HUDEP-2 (cell line): Measurements from ENCODE around the gene HS2ST1.

Experiments
- DNase-seq, 76 experiments: peaks; one replicate each; lab custom pipeline; 2025; ENCODE audit not compliant: unreplicated experiment in 76 of 76; lab: John Stamatoyannopoulos, UW

Gene HS2ST1

DNA sequence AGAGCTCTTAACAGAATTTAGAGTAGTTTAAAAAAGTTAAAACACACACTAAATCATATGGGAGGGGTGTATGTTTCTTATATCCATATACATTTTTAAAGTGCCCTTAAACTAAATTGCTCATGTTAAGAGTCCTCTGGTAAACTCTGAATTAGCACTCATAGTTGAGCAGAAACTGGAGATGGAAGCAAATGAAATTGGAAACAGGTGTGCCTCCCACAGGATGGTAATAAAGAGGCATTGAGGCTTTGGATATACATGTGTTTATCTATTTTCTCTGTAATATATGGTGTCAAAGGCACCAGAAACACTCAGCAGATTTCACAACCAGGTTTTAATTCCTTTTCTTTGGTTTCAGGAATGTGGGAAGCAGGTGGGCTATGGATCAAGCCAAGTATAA, 188.6 kb downstream of the HS2ST1 start:
- DNase-seq, result no peak

DNA sequence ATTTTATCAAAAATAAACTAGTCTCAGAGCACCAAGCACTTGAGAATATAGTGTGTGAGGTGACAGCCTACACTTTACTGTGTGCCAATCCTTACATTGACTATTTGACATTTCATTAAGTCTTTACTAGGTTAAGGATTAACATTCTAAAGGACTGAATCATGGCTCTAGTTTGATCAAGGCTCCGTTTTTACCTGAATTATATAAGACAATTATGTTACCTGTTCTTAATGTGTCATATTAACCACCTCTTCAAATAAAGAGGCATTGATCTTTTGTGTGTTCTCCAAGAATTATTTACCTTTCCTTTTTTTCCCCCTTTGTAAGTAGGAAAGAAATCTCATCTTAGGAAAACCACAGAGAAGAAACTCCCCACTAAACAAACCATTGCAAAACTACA, 189.7 kb downstream of the HS2ST1 start:
- DNase-seq, result no peak

DNA sequence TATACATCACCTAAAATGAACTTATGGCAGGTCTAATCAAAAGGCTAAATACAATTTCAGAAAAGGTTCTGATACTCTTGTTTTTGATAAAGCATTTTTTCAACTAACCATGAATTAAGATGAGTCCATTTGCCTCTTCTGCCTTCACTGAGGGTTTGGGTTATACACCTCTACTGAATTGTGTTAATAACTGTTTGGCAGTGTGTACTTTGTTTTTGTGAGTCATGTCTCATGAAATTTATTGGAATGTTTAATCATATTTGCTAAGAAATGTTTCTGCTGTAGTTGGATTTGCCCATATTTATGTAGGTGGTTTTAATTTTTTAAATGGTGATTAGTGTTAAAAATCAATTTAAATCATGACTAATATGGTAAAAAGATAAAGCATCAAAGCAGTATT, 190.5 kb downstream of the HS2ST1 start:
- no peak for DNase-seq

DNA sequence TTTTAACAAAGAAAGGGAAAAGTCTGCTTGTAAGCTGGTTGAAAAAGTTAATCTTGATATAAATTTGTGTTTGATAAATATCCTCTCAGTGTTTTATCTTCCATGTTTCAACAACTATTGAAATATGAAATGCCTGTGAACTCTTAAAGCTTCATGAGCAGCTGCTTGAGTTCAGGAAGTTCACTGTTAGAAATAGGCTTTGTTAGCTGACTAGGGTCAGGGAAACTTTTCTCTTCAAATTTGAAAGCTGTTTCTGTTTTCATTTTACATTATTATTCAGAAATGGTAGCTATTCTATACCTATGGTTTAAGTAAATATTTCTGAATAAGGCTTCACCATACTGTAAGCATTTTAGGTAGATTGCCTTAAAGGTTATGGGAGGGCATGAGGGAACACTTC, 191.7 kb downstream of the HS2ST1 start:
- DNase-seq, result no peak

DNA sequence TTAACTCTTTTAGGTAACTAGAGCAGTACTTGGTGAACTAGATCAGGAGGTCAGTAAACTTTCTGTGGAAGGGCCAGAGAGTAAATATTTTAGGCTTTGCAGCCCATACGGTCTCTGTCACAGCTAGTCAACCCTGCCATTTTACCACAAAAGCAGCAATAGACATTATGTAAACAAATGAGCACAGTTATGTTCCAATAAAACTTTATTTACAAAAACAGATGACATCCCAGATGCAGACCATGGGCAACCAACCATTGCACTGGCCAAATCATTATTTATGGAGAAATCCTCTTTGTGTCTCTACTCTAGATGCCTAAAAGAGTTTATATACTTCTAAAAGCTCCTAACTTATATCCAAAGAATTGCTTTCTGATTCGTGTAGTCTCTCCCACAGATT, 192.4 kb downstream of the HS2ST1 start:
- DNase-seq, result no peak

GRCh38 chr1:87108228-87108627, 193.8 kb downstream of the HS2ST1 start:
- no peak for DNase-seq

- no peak for DNase-seq
Measured at GRCh38 chr1:87108814-87109411, 194.5 kb downstream of the HS2ST1 start.

- no peak for DNase-seq
Measured at GRCh38 chr1:87111659-87112371, 197.4 kb downstream of the HS2ST1 start.

DNA sequence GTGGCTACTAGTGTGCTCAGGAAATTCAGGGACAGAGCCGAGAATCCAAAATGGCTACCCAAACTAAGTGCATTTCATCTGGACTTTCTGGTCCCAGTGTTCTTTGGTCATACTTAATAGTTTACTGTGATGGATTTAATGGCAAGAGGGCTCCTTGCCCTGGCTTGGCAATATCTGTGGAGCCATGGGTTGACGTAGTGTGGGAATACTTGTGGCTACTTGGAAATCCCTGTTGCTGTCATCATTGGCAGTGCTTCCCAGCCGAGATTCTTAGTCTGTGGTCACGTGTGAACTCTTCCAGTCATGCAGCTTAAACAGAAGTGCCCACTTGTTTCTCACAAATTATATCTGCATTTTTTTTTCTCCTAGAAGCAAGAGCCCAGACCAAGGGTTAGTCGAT, 198.9 kb downstream of the HS2ST1 start:
- DNase-seq, result no peak

GRCh38 chr1:87115317-87115890, 201.0 kb downstream of the HS2ST1 start:
- DNase-seq, result no peak

- DNase-seq, result peak in 2 of 76 experiments; percentile 18 to 22
Measured at GRCh38 chr1:87115891-87116290, 201.5 kb downstream of the HS2ST1 start.

DNA sequence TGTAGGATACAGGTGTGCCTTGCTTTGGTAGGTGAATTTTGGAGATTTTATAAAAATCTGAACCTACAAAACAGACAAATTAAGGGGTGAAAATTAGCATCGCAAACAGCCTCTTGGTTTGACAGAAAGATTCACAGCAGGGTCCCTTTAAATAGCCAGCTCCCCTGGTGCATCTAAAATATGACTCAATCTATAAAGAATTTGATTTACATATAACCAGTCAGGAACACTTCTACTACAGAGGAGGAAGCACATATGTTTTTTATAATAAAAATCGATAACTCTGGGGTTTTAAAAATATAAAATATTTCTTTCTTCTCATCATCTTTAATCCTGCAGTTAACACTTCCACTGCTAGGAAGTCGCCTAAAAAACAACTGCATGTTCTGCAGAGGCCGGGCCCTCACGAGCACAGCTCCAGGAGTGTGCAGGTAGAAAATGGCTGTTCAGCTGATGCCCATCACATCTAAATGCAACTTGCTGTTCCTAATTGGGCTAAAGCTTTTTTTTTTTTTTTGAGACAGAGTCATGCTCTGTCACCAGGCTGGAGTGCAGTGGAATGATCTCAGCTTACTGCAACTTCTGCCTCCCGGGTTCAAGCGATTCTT, 203.4 kb downstream of the HS2ST1 start:
- DNase-seq, result no peak

GRCh38 chr1:87119541-87120140, 205.2 kb downstream of the HS2ST1 start:
- no peak for DNase-seq

- DNase-seq, result peak in 3 of 76 experiments; percentile 15 to 21 (median 20)
Measured at GRCh38 chr1:87120779-87121178, 206.3 kb downstream of the HS2ST1 start.

DNA sequence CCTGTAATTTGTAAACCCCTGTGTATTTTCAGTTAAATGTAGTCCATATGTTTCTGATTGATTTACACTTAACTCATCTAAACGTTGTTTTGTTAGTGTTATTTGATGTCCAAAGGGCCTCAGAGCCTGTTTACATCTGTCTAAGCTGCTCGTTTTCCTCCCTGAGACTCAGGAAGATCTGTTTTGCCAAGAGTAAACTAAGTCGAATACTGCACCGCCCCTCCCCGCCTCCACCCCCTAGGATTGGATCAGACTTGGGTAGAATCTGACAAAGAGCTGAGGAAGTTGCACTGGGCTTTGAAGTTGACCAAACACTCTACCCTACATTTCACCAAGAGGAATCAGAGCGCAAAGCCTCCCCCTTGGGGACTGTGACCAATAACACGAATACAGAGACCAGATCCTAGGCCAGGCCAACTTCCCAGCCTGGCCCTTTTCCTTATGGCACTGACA, 207.3 kb downstream of the HS2ST1 start:
- DNase-seq, result no peak

GRCh38 chr1:87122243-87122642, 207.8 kb downstream of the HS2ST1 start:
- no peak for DNase-seq

DNA sequence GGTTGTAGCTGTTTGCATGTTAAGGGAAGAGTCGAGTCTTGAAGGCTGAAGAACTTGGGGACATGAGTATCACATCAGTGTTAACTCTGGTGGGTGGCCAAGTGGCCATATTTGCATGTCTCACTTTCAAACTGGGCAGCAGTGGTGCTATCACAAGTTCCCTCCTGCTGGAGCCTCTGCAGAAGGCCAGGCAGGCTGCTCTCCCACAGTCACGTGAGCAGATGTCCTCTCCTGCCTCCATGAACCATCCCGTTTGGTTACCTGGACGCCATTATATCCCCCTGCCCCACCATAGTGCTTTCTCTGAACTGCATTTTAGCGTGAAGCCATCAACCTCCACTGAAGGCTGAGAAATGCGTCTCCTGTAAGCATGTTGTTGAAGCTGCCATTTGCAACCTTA, 209.2 kb downstream of the HS2ST1 start:
- DNase-seq, result peak in 1 of 76 experiments; percentile 5

DNA sequence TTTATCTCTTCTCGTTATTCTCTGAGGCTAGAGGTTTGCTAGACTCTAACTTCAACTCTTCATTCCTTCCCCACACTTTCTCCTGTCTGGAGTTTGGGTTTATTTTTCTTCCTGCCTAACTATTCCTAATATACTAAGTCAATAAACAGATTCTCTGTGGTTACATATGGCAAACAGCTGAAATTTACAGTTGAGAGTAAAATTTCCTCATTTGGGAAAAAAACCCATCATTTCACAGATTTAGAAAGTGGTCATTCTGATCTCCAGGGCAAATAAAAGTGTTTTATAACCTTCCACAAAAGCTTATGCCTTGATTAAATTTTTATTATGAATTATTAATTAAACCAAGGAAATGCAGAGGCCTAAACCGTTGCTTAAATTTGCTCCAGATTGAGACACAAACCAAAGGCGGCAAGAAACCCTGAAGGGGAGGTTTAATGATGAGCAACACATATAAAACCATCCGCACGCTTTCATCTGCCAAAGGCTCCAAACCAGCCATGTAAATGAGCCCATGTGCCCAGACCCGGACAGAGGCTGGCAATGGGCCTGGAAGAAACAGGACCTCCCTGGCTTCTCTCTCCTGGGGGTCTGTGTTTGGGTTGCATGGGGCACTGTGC, 212.6 kb downstream of the HS2ST1 start:
- no peak for DNase-seq

GRCh38 chr1:87127581-87127980, 213.1 kb downstream of the HS2ST1 start:
- DNase-seq, result no peak

GRCh38 chr1:87129038-87129437, 214.6 kb downstream of the HS2ST1 start:
- DNase-seq, result no peak

DNA sequence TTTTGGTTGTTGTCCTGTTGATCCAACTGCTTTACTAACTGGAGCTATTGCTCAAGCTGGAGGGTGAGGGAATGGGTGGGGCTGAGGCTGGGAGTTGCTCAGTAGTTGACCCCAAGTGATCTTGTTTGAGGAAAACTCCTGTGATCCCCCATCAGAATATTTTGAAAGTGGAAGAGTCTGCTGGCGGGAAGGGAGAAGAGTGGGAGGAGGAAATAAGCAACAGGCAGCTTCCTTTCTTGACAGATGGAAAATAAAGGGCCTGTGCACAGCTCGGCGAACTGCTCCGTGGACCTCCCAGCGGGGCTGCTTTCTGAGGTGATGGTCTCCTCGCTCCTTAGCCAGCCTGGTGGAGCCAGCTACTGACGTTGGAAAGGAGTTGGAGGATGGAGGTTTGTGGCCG, 215.2 kb downstream of the HS2ST1 start:
- no peak for DNase-seq
